Sigmoid colon (tissue), 3 donors: ENCODE measurements around the gene CLCA4.

ENCODE experiments used
- CTCF ChIP-seq, 4 experiments: fragments of 450-650 bp in 3 of 4; fragments of 200-600 bp in 1 of 4; IDR thresholded peaks; one replicate each; pipeline ENCODE4 v1.5.1; 2016 to 2019; ENCODE audit warnings: antibody characterized with exemption in 4 of 4, mild to moderate bottlenecking in 3 of 4, moderate library complexity in 2 of 4
- POLR2A ChIP-seq, 2 donors: fragments of 450-650 bp; IDR thresholded peaks; one replicate each; pipeline ENCODE4 v1.6.1; 2016; ENCODE audit warnings: antibody characterized with exemption in 2 of 2, mild to moderate bottlenecking in 2 of 2, moderate library complexity in 2 of 2

DNA sequence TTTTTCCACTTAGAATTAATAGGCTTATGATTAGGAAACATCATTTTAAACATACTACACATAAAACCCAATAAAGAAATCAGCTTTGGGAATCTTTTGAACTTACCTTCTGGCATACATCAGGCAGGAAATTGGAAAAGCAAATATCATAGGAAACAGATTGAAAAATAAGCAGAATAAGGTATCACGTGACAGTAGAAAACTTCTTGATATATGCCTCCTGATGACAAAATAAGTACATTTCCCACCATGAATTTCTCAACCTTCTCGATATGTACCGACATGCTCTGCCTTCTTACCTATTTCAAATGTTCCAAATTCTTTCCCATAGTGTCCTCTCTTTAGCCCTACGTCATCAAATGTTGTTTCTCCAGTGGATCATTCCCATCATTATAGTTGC is 72.4 kb downstream of the CLCA4 start:
- TF ChIP-seq POLR2A (IDR thresholded peaks at IDR 0.05) = no peak
- no peak for TF ChIP-seq CTCF (IDR thresholded peaks at IDR 0.05)
